ENCODE results near the gene ALKBH4.

ALKBH4 gene

DNA sequence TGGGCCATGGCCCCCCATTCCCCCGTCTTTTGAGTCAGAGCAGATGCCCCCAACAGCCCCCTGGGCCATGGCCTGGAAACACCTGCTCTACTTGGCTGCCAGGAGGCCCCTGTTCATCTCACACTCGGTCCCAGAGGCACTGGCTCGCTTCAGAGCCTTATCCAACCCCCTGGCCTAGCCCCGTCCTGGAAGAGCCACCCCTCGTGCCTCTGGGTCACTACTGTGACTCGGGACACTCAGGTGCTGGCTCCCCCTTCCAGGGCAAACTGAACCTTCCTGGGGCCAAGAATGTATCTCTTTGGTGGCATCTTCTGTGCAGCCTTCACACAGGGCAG, 7.1 kb upstream of the ALKBH4 start:
- H3K4me3 ChIP-seq (ENCODE audit: low read length) = no peak overlapping the region
- no peak for DNase-seq (ENCODE audit: low read depth)

GRCh38 chr7:102469972-102470825, 5.5 kb upstream of the ALKBH4 start:
- TF ChIP-seq CTCF (conservative IDR thresholded peaks at IDR 0.05; ENCODE audit: low read depth, low read length) = no peak
- no peak for DNase-seq (ENCODE audit: low read depth)
- H3K4me3 ChIP-seq (ENCODE audit: low read length) = no peak overlapping the region

More for the DNA sequence above, 7.1 kb upstream of the ALKBH4 start:
- TF ChIP-seq CTCF (conservative IDR thresholded peaks at IDR 0.05; ENCODE audit: low read depth, low read length) = no peak

- DNase-seq (ENCODE audit: low read depth) = no peak
- no peak overlapping the region for H3K4me3 ChIP-seq (ENCODE audit: low read length)
- no peak for TF ChIP-seq CTCF (conservative IDR thresholded peaks at IDR 0.05; ENCODE audit: low read depth, low read length)
Measured at GRCh38 chr7:102469351-102469971, 4.8 kb upstream of the ALKBH4 start.

DNA sequence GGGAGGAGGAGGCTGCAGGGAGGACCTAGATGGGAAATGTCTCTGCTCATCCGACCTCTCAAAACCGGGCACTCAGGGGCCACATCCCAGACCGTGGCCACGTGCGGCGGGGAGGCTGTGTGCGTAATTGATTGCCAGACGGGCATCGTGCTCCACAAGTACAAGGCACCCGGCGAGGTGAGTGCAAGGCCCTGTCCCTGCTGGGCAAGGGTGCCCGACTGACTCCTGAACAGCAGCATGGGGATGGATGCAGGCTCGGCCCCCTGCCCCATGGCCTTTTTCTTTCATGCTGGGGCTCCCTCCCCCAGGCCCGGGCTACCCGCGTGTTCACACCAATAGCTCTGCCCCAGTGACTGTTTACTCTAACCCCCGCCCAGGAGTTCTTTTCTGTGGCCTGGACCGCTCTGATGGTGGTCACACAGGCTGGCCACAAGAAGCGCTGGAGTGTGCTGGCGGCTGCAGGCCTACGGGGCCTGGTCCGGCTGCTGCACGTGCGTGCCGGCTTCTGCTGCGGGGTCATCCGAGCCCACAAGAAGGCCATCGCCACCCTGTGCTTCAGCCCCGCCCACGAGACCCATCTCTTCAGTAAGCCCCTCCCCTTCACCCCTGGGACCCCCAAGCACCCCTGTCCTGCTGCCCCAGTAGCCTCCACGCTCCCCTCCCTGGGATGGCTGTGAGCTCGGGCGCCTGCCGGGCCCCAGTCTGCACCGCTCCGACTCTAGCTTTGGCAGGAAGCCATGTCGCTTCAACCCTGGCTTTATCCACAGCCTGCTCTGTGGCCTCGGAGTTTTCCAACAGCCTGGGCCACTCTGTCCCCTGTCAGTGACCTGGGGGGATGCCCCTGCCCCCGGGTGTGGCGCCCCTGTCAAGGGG, 4.1 kb upstream of the ALKBH4 start:
- H3K4me3 ChIP-seq (ENCODE audit: low read length) = no peak overlapping the region
- DNase-seq (ENCODE audit: low read depth) = no peak

GRCh38 chr7:102467581-102468477, 3.2 kb upstream of the ALKBH4 start:
- no peak for TF ChIP-seq CTCF (conservative IDR thresholded peaks at IDR 0.05; ENCODE audit: low read depth, low read length)
- DNase-seq (ENCODE audit: low read depth) = no peak

More for the DNA sequence above, 4.1 kb upstream of the ALKBH4 start:
- TF ChIP-seq CTCF (conservative IDR thresholded peaks at IDR 0.05; ENCODE audit: low read depth, low read length) = no peak

GRCh38 chr7:102466097-102466496, 1.4 kb upstream of the ALKBH4 start:
- peak overlapping the region; percentile 99 for H3K4me3 ChIP-seq (ENCODE audit: low read length)
- DNase-seq (ENCODE audit: low read depth) = no peak
- TF ChIP-seq CTCF (conservative IDR thresholded peaks at IDR 0.05; ENCODE audit: low read depth, low read length) = no peak

More at GRCh38 chr7:102467581-102468477, 3.2 kb upstream of the ALKBH4 start:
- no peak overlapping the region for H3K4me3 ChIP-seq (ENCODE audit: low read length)
